SK-N-SH (cell line): ENCODE measurements around the gene SDK1. TPM values are rescaled to one million over a fixed set of nuclear protein-coding genes. Genes with fewer than 3 reads are reported as not detected.

Source experiments
- CTCF ChIA-PET: fragments of 300-600, 350-600 bp; formaldehyde crosslinking; extraction: SDS; loops from one replicate; lab custom pipeline; 2021; lab: Yijun Ruan, JAX
- POLR2A ChIA-PET: fragments of 350-600 bp; sonication (Branson Sonifier 250); formaldehyde crosslinking; extraction: SDS; loops from one replicate; lab custom pipeline; 2020; ENCODE audit warnings: antibody characterized with exemption, inconsistent platforms; lab: Yijun Ruan, JAX
- DNase-seq: peaks from one replicate; pipeline ENCODE4 v3.0.0; 2012
- H2AFZ ChIP-seq: fragments of 200-600 bp; sonication (generic); 2 replicates; pipeline ENCODE4 v1.8.1; 2016; ENCODE audit warnings: antibody characterized with exemption, mild to moderate bottlenecking, low read depth
- H3F3A ChIP-seq: fragments of 200-600 bp; sonication (generic); replicated peaks from 2 replicates; pipeline ENCODE3; 2016; ENCODE audit warnings: antibody characterized with exemption, mild to moderate bottlenecking; ENCODE audit not compliant: insufficient read depth
- H3K27ac ChIP-seq, 2 experiments: fragments of 200-500 bp in 1 of 2; fragments of 200-600 bp in 1 of 2; sonication (Bioruptor generic) in 1 of 2; sonication (generic), shearing (Covaris generic) in 1 of 2; 2 replicates each; pipeline versions ENCODE4 v1.5.1 to v1.6.1; 2014 to 2016; ENCODE audit warnings: low read depth in 2 of 2, inconsistent platforms in 1 of 2, low read length in 1 of 2, mild to moderate bottlenecking in 1 of 2, mixed read lengths in 1 of 2
- H3K27me3 ChIP-seq: fragments of 200-600 bp; sonication (generic), shearing (Covaris generic); 2 replicates; pipeline ENCODE4 v1.6.1; 2016; ENCODE audit warnings: mixed run types; ENCODE audit not compliant: insufficient read depth
- H3K36me3 ChIP-seq, 2 experiments: fragments of 200-500 bp in 1 of 2; fragments of 200-600 bp in 1 of 2; sonication (Bioruptor generic) in 1 of 2; sonication (generic) in 1 of 2; replicated peaks in 1 of 2; 2 replicates each; pipeline versions ENCODE3 to v1.5.1; 2014 to 2016; ENCODE audit warnings: low read length in 1 of 2, mild to moderate bottlenecking in 1 of 2; ENCODE audit not compliant: insufficient read depth in 2 of 2, control insufficient read depth in 1 of 2
- H3K4me1 ChIP-seq, 2 experiments: fragments of 200-500 bp in 1 of 2; fragments of 200-600 bp in 1 of 2; sonication (Bioruptor generic) in 1 of 2; sonication (generic), shearing (Covaris generic) in 1 of 2; 2 replicates each; pipeline versions ENCODE4 v1.5.1 to v1.6.1; 2014 to 2016; ENCODE audit warnings: low read depth in 1 of 2, low read length in 1 of 2, mixed run types in 1 of 2; ENCODE audit not compliant: insufficient read depth in 2 of 2, control insufficient read depth in 1 of 2
- H3K4me2 ChIP-seq: fragments of 200-600 bp; sonication (generic), shearing (Covaris generic); 2 replicates; pipeline ENCODE4 v1.6.1; 2017; ENCODE audit warnings: mixed run types
- H3K4me3 ChIP-seq, 2 experiments: fragments of 200-500 bp in 1 of 2; fragments of 200-600 bp in 1 of 2; sonication (Bioruptor generic) in 1 of 2; sonication (generic), shearing (Covaris generic) in 1 of 2; 2 replicates each; pipeline versions ENCODE4 v1.5.1 to v1.8.1; 2014 to 2016; ENCODE audit warnings: low read depth in 2 of 2, inconsistent platforms in 1 of 2, low read length in 1 of 2, mild to moderate bottlenecking in 1 of 2, mixed read lengths in 1 of 2, moderate library complexity in 1 of 2
- H3K79me2 ChIP-seq: fragments of 200-600 bp; sonication (generic); 2 replicates; pipeline ENCODE4 v1.8.1; 2017; ENCODE audit warnings: mild to moderate bottlenecking; ENCODE audit not compliant: insufficient read depth
- H3K9ac ChIP-seq: fragments of 200-600 bp; sonication (generic); 2 replicates; pipeline ENCODE4 v1.6.1; 2017; ENCODE audit warnings: mixed run types
- H3K9me2 ChIP-seq: fragments of 200-600 bp; sonication (generic); 2 replicates; pipeline ENCODE4 v1.6.1; 2017; ENCODE audit warnings: mixed run types
- H3K9me3 ChIP-seq: fragments of 200-600 bp; sonication (generic); 2 replicates; pipeline ENCODE4 v1.6.1; 2017; ENCODE audit warnings: mixed run types, mild to moderate bottlenecking, moderate library complexity
- H4K20me1 ChIP-seq: fragments of 200-600 bp; sonication (generic); 2 replicates; pipeline ENCODE4 v1.6.1; 2017; ENCODE audit warnings: mild to moderate bottlenecking, mixed run types; ENCODE audit not compliant: insufficient read depth
- EP300 ChIP-seq, 2 experiments: IDR thresholded peaks; 2 replicates each; pipeline versions ENCODE4 v1.4.0 to v1.6.1; 2012; ENCODE audit warnings: borderline replicate concordance in 1 of 2, low read depth in 1 of 2, low read length in 1 of 2
- FOSL2 ChIP-seq: IDR thresholded peaks from 2 replicates; pipeline ENCODE4 v1.4.0; 2012; ENCODE audit warnings: low read depth, mild to moderate bottlenecking, moderate library complexity, borderline replicate concordance
- FOXJ3 ChIP-seq: sonication (generic); formaldehyde crosslinking; IDR thresholded peaks from 2 replicates; pipeline ENCODE4 v1.5.1; 2020; ENCODE audit warnings: mild to moderate bottlenecking, missing genetic modification reagents
- FOXM1 ChIP-seq: IDR thresholded peaks from 2 replicates; pipeline ENCODE4 v1.4.0; 2012; ENCODE audit warnings: low read depth, mild to moderate bottlenecking
- GABPA ChIP-seq: IDR thresholded peaks from 2 replicates; pipeline ENCODE4 v1.4.0; 2012; ENCODE audit warnings: low read depth, mild to moderate bottlenecking
- GATA2 ChIP-seq: sonication (generic); formaldehyde crosslinking; IDR thresholded peaks from 2 replicates; pipeline ENCODE4 v1.5.0; 2020; ENCODE audit warnings: mild to moderate bottlenecking, missing genetic modification reagents
- JUND ChIP-seq: IDR thresholded peaks from 2 replicates; pipeline ENCODE4 v1.4.0; 2012
- MEF2A ChIP-seq: IDR thresholded peaks from 2 replicates; pipeline ENCODE4 v1.4.0; 2012; ENCODE audit warnings: low read depth, borderline replicate concordance
- NFIC ChIP-seq: IDR thresholded peaks from 2 replicates; pipeline ENCODE4 v1.4.0; 2012; ENCODE audit warnings: borderline replicate concordance
- NRF1 ChIP-seq: IDR thresholded peaks from 2 replicates; pipeline ENCODE4 v1.6.1; 2012; ENCODE audit warnings: low read depth, mild to moderate bottlenecking, low read length
- POLR2AphosphoS5 ChIP-seq: IDR thresholded peaks from 2 replicates; pipeline ENCODE4 v1.6.1; 2012; ENCODE audit warnings: low read depth, low read length
- RAD21 ChIP-seq: IDR thresholded peaks from 2 replicates; pipeline ENCODE4 v1.6.1; 2012; ENCODE audit warnings: mild to moderate bottlenecking, low read length
- RCOR1 ChIP-seq: fragments of 150-350 bp; IDR thresholded peaks from 2 replicates; pipeline ENCODE4 v1.6.1; 2017; ENCODE audit warnings: antibody characterized with exemption, low read length
- RFX5 ChIP-seq: IDR thresholded peaks from 2 replicates; pipeline ENCODE4 v1.6.1; 2012; ENCODE audit warnings: mild to moderate bottlenecking, improper control_type of control experiment, low read length
- RXRA ChIP-seq: IDR thresholded peaks from 2 replicates; pipeline ENCODE4 v1.4.0; 2012; ENCODE audit warnings: low read depth, mild to moderate bottlenecking, borderline replicate concordance
- SIN3A ChIP-seq: IDR thresholded peaks from 2 replicates; pipeline ENCODE4 v1.6.1; 2012; ENCODE audit warnings: low read depth, mild to moderate bottlenecking, low read length, moderate library complexity, borderline replicate concordance
- SMC3 ChIP-seq: IDR thresholded peaks from 2 replicates; pipeline ENCODE4 v1.6.1; 2012; ENCODE audit warnings: low read depth, low read length, improper control_type of control experiment
- TAF1 ChIP-seq: IDR thresholded peaks from 2 replicates; pipeline ENCODE4 v1.6.1; 2012; ENCODE audit warnings: low read depth, mild to moderate bottlenecking, low read length, moderate library complexity, borderline replicate concordance
- TCF12 ChIP-seq: IDR thresholded peaks from 2 replicates; pipeline ENCODE4 v1.4.0; 2012
- TEAD4 ChIP-seq: IDR thresholded peaks from 2 replicates; pipeline ENCODE4 v1.4.0; 2012; ENCODE audit warnings: mild to moderate bottlenecking, borderline replicate concordance; ENCODE audit not compliant: insufficient read depth
- YY1 ChIP-seq: IDR thresholded peaks from 2 replicates; pipeline ENCODE4 v1.4.0; 2012; ENCODE audit warnings: low read depth, mild to moderate bottlenecking
- WGBS: methylation state at CpG from one replicate; pipeline ENCODE4 v1.1.6; 2017; ENCODE audit warnings: low lambda C conversion rate; 5-methylcytosine and 5-hydroxymethylcytosine counted together
- polyA plus RNA-seq, 3 experiments: library from polyadenylated mRNA; depleted of rRNA; stranded (reverse); fragments of >200 nt; gene quantifications; 2 replicates each; pipeline ENCODE4 v1.2.3, GENCODE V29; 2012
- TF ChIP-seq, protein P1 (sequence below): IDR thresholded peaks from 2 replicates; pipeline ENCODE4 v1.4.0; 2012; ENCODE audit warnings: low read depth, borderline replicate concordance
- TF ChIP-seq, protein P2 (sequence below): IDR thresholded peaks from 2 replicates; pipeline ENCODE4 v1.4.0; 2012; ENCODE audit warnings: low read depth

The SDK1 gene
- polyA plus RNA-seq, 1 of the 3 experiments (the other 2 are of a cell fraction), result 1.2 TPM

DNA sequence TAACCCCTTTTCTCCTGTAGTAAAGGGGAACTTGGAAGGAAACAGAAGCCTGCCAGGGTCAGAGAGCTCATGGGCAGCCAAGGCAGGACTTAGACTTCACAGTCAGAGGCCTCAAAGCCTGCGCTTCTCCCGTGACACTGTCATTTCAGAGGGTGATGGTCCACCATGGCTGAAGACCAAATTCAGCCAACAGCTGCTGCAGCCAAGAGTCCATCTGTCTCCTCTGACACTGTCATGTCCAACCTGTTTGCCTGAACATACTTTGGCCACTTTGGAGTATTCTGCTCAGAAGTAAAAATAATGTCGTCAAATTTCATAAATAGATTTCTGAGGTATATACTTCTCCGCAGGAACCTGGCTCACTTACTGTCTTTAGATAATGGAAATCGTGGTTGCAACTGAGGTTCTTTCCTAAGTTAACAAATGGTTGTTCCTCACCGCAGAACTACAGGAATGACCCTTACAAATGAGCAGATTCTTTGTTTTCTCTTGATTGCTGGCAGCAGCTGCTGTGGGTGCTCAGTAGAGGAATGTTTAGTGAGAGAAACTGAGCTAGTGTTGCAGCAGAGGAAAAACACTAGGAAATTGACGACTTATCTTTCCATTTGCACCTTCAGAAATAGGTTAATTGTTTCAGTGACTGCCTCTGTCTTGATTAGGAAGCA lies 626.5 kb downstream of the SDK1 start (continued):
- TF ChIP-seq FOSL2, result no peak
- no peak for TF ChIP-seq JUND

DNA sequence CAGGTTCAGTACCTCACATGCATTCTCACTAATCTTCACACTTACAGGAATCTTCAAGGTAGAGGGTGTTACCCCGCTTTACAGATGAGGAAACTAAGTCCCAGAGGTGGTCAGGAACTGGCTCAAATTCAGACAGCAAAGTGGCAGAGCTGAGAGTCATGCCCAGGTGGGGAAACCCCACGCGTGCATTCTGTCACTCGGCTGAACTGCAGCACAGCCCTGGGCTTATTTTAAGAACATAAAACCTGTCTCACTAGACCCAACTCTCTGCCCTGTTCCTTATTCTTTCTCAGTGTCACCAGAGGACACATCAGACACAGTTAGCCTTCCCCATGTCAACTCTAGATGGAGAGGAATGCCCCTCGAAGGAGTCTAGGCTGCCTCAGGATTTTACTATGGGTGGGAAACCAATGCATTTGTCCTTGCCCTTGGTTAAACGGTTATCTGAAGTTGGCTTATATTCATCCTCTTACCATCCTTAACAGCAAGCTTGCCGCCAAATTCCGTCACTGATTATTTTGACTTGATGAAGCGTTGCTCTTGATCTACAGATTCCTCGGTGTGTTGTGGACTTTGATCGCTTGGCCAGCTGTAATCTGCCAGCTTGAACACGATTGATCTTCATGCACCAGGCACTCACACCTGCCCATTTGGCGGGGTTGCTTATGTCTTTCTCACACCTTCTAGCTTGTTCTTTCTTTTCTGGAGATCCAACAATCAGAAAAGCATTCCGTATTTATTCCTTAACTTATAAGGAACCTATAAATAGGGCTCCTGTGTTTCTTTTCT lies 627.9 kb downstream of the SDK1 start:
- no peaks in the 10 kb centered on the region for H3K9me3 ChIP-seq
- H3K9me2 ChIP-seq, result no peaks in the 10 kb centered on the region
- no peaks in the 10 kb centered on the region for H3K79me2 ChIP-seq
- no peak overlapping the region for H3K4me3 ChIP-seq
- TF ChIP-seq, protein P1, sequence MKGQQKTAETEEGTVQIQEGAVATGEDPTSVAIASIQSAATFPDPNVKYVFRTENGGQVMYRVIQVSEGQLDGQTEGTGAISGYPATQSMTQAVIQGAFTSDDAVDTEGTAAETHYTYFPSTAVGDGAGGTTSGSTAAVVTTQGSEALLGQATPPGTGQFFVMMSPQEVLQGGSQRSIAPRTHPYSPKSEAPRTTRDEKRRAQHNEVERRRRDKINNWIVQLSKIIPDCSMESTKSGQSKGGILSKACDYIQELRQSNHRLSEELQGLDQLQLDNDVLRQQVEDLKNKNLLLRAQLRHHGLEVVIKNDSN, result no peak
- no peak for TF ChIP-seq TAF1
- no peak for TF ChIP-seq MEF2A
- TF ChIP-seq RFX5, result no peak
- TF ChIP-seq GABPA, result no peak
- TF ChIP-seq RXRA, result no peak
- TF ChIP-seq SIN3A, result no peak
- no peak for TF ChIP-seq RAD21
- TF ChIP-seq, all 33 proteins: peak for 0
- Histone ChIP-seq H3K27me3 (no peaks in the 10 kb centered on the region), H3K9ac (no peak overlapping the region), H3K36me3 (no peaks in the 10 kb centered on the region), H3K4me2 (no peak overlapping the region), H3K27ac (no peak overlapping the region), H3K4me1 (no peaks in the 10 kb centered on the region), H2AFZ (no peak overlapping the region), H3F3A (no peaks in the 10 kb centered on the region), H4K20me1 (no peaks in the 10 kb centered on the region)
- DNase-seq, result no peak
- CTCF ChIA-PET, result interaction anchor here (1.0 kb wide), 1 partner anchor 544 kb away, joined by 3 read pairs; no protein-coding TSS in a partner anchor
- POLR2A ChIA-PET, result no interaction called here
- WGBS, result 74% methylated on average over 14 of the region's 14 CpGs

DNA sequence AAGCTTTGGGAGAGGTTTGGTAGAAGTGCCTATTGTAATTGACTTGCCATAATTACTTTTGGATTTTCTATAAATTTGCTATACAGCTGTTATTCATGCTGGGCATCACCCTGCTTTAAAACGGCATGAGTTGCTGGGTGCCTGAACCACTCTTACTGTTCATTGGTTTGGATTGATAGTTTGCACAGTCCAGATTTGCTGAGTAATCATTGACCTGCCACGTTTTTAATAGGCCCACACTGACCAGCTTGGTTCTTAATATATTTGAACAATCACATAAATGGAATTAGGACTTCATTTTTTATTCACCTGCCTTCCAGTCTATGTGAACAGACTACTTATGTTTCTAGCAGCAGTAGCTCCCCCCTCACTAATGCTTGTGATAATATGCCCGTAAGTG lies 630.8 kb downstream of the SDK1 start:
- no peak overlapping the region for H3K4me3 ChIP-seq
- H3K9me3 ChIP-seq, result no peaks in the 10 kb centered on the region
- no peak overlapping the region for H3K27ac ChIP-seq
- no peaks in the 10 kb centered on the region for H3K79me2 ChIP-seq
- TF ChIP-seq, protein P2, sequence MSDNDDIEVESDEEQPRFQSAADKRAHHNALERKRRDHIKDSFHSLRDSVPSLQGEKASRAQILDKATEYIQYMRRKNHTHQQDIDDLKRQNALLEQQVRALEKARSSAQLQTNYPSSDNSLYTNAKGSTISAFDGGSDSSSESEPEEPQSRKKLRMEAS, result no peak
- TF ChIP-seq RXRA, result no peak
- TF ChIP-seq FOSL2, result no peak
- TF ChIP-seq NRF1, result no peak
- no peak for TF ChIP-seq GATA2 (CRISPR knock-in tag)
- TF ChIP-seq RCOR1, result no peak
- no peak for TF ChIP-seq MEF2A
- no peak for TF ChIP-seq EP300 (IDR thresholded peaks at IDR 0.05; ENCODE audit: borderline replicate concordance in 1 of 2, low read depth in 1 of 2, low read length in 1 of 2)
- TF ChIP-seq POLR2AphosphoS5, result no peak
- no peak for TF ChIP-seq FOXM1
- TF ChIP-seq FOXJ3 (CRISPR knock-in tag), result no peak
- TF ChIP-seq JUND, result no peak
- no peak for TF ChIP-seq SMC3
- no peak for TF ChIP-seq TEAD4
- no peak for TF ChIP-seq TCF12
- TF ChIP-seq NFIC, result no peak
- no peak for TF ChIP-seq YY1
- no peaks in the 10 kb centered on the region for H3K4me1 ChIP-seq
- H3K36me3 ChIP-seq, result no peaks in the 10 kb centered on the region
- H3K9me2 ChIP-seq, result no peaks in the 10 kb centered on the region
- H2AFZ ChIP-seq, result no peak overlapping the region
- no peaks in the 10 kb centered on the region for H3K27me3 ChIP-seq
- no peak overlapping the region for H3K9ac ChIP-seq
- no peaks in the 10 kb centered on the region for H3F3A ChIP-seq
- ChIA-PET CTCF (interaction anchor here (0.6 to 1.8 kb wide), 4 partner anchors 10 to 909 kb away, joined by 3 to 4 read pairs (median 3); no protein-coding TSS in a partner anchor), POLR2A (no interaction called here)
- H4K20me1 ChIP-seq, result no peaks in the 10 kb centered on the region
- WGBS, result 38% methylated on average over 3 of the region's 3 CpGs
- no peak overlapping the region for H3K4me2 ChIP-seq
- no peak for DNase-seq
